Stimulated activated CD4-positive, alpha-beta T cell treated with anti-CD3 and anti-CD28 coated beads, Interleukin-12 subunit alpha, Interleukin-12 subunit beta, amount 100 ng/mL, for 4 hours (primary cell): ENCODE data around the gene FOXO3.
"Not testable (repeated sequence)": the region's sequence is repeated elsewhere in the genome, so short reads cannot be mapped to it uniquely, and the experiment has no call there.

Experiments used
- DNase-seq: peaks from one replicate; pipeline ENCODE4 v3.0.0-alpha.2; 2020

The FOXO3 gene

DNA sequence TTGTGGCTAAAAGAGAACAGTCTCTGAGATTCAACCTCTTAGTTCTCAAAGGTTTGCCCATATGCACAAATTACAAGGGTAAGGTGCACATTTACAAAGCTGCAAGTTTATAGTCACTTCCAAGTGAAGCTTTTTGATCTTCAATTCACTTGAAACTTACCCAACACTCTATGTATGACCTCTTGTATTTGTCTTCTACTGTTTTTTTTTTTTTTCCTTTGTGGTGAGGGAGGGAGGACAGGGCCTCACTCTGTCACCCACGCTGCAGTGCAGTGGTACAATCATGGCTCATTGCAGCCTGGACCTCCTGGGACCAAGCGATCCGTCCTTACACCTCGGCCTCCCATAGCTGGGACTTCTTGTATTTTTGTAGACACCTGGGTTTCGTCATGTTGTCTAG is 4.5 kb upstream of the FOXO3 start:
- DNase-seq: no peak

DNA sequence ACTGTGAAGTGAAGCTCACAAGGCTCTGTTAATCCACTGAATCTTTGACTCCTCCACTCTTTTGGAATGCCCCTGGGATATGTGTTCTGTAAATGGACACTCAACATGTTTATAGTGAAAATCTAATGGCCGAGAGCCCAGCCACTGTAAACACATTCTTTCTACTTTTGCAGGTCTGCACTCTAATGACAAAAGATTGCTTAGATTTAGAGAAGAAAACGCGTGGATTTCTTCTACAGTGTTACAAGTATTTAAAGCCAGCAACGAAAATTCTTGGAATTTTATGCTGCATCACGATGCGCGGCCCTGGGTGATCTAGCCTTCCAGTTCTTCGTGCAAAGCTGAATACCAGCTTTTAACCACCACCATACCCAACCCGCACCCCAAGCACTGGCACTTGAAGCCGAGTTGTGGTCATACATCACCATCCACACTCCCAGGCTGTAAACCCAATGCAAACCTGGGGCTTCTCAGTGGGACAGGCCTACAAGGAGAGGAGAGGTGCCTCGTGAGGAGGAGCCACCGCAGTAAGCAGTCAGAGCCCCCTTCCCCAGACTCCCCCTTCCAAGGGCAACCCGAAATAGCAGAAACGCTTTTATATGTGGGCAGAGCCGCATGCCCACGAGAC is 3.7 kb upstream of the FOXO3 start:
- DNase-seq: no peak

GRCh38 chr6:108557494-108558371 is 3.0 kb upstream of the FOXO3 start:
- DNase-seq: peak; percentile 74

- DNase-seq: peak; percentile 93
Measured at GRCh38 chr6:108558372-108559096, 2.2 kb upstream of the FOXO3 start.

GRCh38 chr6:108559097-108559883 is 1.4 kb upstream of the FOXO3 start:
- peak; percentile 80 for DNase-seq

GRCh38 chr6:108559884-108560462 is 744 bp upstream of the FOXO3 start:
- DNase-seq: no peak

- DNase-seq: not testable (repeated sequence)
Measured at GRCh38 chr6:108561309-108561647, 561 bp downstream of the FOXO3 start.

- DNase-seq: no peak
Measured at GRCh38 chr6:108561742-108562502, 1.2 kb downstream of the FOXO3 start.

GRCh38 chr6:108562503-108562993 is 1.8 kb downstream of the FOXO3 start:
- no peak for DNase-seq

- no peak for DNase-seq
Measured at GRCh38 chr6:108563292-108563691, 2.6 kb downstream of the FOXO3 start.

GRCh38 chr6:108564178-108564577 is 3.5 kb downstream of the FOXO3 start:
- no peak for DNase-seq

DNA sequence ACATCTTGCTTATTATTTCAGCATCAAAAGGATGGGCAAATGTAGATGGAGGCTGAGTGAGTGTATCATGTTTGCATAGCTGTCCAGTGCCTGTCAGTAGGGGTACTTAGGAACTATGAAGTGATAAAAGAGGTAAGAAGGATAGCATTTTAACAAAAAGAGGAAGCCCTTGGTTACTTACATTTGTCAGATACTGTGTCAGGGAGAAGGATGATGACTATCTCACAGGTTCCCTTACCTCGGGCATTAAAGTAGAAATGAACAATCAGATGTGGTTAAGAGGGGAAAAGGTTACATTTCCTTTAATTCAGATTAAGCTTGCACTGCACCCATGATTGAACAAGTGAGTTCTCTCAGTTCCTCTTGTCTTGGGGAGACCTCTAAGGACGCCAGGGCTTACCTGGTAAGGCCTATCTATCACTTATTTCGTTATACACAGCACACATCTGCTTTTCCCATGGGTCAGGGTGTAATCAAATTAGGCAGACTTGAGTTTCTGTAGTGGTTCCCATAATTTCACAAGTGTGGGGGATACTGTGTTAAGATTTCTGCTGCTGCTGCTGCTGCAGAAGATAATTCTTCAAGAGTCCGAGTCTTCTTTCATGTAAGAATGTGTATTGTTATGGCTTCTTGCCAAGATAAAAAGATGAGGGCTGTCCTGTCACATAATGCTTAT is 4.5 kb downstream of the FOXO3 start:
- no peak for DNase-seq

DNA sequence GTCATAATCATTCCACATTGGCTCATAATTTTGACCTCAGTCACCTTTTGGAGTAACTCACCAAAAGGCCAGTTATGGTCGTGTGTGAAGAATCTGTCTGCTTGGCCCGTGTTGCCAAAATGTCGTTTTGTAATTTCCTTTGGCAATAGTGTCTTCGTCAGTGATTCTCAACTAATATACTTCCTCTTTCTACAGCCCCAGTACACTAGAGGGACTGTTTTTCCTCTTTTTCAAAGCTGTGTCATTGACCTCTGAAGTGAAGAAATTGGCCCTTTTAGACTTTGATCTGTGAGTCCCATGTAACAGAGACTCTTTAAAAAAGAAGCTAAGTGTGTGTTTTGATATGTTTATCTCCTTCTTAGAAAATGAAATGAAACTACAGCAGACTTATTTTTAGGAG is 5.2 kb downstream of the FOXO3 start:
- DNase-seq: no peak

DNA sequence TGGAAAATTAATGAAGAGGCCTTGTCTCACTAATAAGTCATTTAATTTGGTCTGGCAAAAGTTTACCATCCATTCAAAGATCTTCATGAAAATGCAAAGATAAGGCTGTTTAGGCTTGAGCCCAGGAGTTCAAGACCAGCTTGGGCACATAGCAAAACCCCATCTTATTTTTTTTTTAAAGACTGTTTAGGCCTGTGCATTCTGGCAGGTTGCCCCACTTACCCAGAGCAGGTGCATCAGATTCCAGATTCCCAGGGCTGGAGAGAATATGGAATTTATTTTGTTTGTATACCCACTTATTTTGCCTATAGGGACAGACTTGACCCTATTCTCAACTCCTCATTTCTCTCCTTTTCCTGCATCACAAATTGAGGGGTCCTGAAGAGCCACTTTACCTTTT is 5.7 kb downstream of the FOXO3 start:
- DNase-seq: no peak

DNA sequence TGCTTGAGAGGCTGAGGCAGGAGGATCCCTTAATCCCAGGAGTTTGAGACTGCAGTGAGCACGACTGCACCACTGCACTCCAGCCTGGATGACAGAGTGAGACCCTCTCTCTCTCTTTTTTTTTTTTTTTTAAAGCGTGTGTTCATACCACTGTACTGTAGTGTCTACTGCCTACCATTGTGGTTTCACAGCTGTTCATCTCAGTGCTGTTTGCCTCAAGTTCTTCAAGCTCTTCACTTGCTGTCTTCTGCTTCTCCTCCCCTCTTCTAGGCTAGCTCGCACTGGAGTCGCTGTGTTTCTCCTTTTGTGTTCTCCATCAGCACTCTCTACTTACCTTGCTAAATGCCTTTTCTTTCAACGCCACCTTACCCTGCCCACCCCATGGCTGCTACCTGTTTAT is 7.4 kb downstream of the FOXO3 start:
- DNase-seq: no peak

DNA sequence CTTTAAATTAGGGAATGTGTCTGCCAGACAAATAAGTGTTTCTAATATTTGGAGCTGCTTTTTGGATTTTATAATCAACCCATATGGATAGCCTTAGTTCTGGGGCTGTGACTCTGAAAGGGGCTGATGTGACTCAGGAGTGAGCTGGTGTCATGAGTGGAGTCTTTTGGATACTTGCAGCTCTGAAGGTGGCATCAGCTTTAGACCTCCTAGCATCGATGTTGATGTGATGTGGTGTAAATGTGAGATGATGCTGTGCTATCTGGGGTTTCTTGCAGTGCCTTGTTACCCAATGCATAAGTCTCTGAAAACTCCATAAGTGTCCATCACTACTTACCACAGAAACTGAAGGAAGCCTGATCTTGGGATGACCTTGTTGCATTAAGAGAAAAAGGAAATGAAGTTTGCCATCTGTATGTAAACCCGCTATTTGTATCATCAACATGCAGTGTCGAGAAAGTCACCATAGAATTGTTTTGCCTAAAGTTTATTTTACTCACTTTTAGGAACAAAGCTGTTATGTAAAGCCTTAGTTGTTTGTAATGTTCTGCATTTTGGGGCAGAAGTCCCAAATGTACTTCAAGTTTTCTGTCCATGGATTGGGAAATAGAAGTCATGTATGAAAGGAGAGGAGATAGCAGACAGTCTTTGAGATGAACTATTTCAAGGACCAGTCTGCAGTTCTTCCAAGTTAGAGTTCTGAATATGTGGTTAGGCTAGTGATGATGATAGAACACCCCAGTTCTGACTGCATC is 8.0 kb downstream of the FOXO3 start:
- DNase-seq: no peak

- DNase-seq: no peak
Measured at GRCh38 chr6:108570517-108570916, 9.8 kb downstream of the FOXO3 start.

DNA sequence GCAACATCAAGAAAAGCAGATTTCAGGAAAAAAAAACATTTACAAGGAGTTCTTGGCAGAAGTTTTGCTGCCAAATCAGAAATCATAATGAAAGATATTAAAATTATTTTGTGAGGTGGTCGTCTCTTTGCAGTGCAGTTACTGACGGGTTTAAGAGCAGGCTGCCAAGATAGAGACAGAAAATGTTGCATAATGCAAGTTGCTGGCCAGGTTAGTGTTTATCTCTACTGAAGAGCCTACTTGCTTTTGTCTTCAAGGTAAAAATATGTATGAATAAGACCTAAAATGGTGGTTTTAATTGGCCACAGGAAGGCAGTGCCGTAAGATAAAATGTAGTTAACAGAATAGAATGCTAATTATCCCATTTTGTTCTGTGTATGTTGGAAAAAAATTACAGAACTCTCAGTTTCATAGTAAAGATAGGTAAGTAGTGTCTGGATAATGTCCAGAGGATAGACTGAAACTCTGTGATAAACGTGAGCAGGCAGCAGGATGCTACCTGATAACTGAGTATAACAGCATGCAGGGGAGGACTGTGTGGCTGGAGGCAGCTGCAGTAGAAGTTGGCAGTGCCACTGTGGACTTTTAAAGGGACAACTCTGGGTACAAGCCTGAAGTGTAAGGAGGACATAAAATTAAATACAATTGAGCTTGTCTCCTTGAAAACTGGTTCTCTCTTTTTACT is 13.9 kb downstream of the FOXO3 start:
- DNase-seq: no peak

DNA sequence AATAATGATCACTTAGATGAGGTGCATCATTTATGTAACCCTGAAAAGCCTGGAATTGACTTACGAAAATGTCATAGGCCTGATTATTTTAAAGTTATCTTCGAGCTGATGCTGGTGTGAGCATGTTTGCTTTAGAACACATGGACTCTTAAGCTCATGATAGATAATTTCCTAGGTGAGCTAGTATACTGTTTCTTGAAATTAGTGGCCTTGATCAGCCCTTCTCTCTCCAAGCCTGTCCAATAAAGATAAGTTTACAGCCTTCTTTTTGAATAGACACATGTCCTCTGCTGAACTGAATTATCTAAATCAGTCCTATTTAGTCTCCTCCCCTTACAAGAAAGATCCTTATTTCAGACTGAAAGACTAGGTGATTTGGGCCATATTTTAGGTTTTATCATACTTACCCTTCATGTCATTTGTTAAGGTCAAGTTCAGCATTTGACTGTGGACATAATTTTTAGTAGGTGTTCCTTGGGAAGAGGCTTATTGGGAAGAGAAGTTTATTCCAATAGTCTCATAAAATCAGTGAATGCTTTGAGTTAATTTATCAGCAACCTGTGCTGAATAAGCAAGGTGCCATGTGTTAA is 15.3 kb downstream of the FOXO3 start:
- DNase-seq: no peak
